Trophoblast cell (in vitro differentiated cells and primary cell): ENCODE data around the gene OSGEP.
A peak's percentile ranks its signal among the peaks of the same experiment; 100 is the strongest.

Source experiments
- DNase-seq, 2 donors: peaks; one replicate each; pipeline ENCODE4 v3.0.0-alpha.2; 2016
- H2AFZ ChIP-seq: 2 replicates; pipeline ENCODE4 v1.6.1; 2013; ENCODE audit warnings: low read length, moderate library complexity, mild to moderate bottlenecking; ENCODE audit not compliant: insufficient read depth, poor library complexity
- H2AK5ac ChIP-seq: 2 replicates; pipeline ENCODE4 v1.6.1; 2013; ENCODE audit warnings: mild to moderate bottlenecking, low read length
- H2BK120ac ChIP-seq: 2 replicates; pipeline ENCODE4 v1.6.1; 2013; ENCODE audit warnings: low read length, mild to moderate bottlenecking, moderate library complexity; ENCODE audit not compliant: insufficient read depth, poor library complexity
- H2BK12ac ChIP-seq: 2 replicates; pipeline ENCODE4 v1.6.1; 2013; ENCODE audit warnings: mild to moderate bottlenecking, low read length, moderate library complexity
- H2BK5ac ChIP-seq: 2 replicates; pipeline ENCODE4 v1.6.1; 2013; ENCODE audit warnings: low read length, low read depth, moderate library complexity, mild to moderate bottlenecking; ENCODE audit not compliant: poor library complexity
- H3K14ac ChIP-seq: 2 replicates; pipeline ENCODE4 v1.6.1; 2013; ENCODE audit warnings: mild to moderate bottlenecking, low read length
- H3K18ac ChIP-seq: 2 replicates; pipeline ENCODE4 v1.6.1; 2013; ENCODE audit warnings: mild to moderate bottlenecking, low read length
- H3K23ac ChIP-seq: 2 replicates; pipeline ENCODE4 v1.6.1; 2013; ENCODE audit warnings: low read length
- H3K27ac ChIP-seq: 2 replicates; pipeline ENCODE4 v1.5.1; 2013; ENCODE audit warnings: low read depth, mild to moderate bottlenecking, inconsistent platforms, low read length, moderate library complexity
- H3K27me3 ChIP-seq: 2 replicates; pipeline ENCODE4 v1.6.1; 2013; ENCODE audit warnings: inconsistent platforms, mild to moderate bottlenecking, low read length, moderate library complexity; ENCODE audit not compliant: insufficient read depth
- H3K36me3 ChIP-seq, 2 experiments: 1 replicate in 1 of 2; 2 replicates in 1 of 2; pipeline ENCODE4 v1.6.1; 2013; ENCODE audit warnings: low read length in 2 of 2, mild to moderate bottlenecking in 2 of 2, moderate library complexity in 1 of 2; ENCODE audit not compliant: insufficient read depth in 2 of 2, control insufficient read depth in 1 of 2
- H3K4ac ChIP-seq: 2 replicates; pipeline ENCODE4 v1.6.1; 2013; ENCODE audit warnings: low read depth, mild to moderate bottlenecking, low read length, moderate library complexity
- H3K4me1 ChIP-seq, 2 experiments: 1 replicate in 1 of 2; 2 replicates in 1 of 2; pipeline ENCODE4 v1.6.1; 2013; ENCODE audit warnings: low read length in 2 of 2, mild to moderate bottlenecking in 2 of 2, moderate library complexity in 1 of 2; ENCODE audit not compliant: insufficient read depth in 2 of 2, control insufficient read depth in 1 of 2
- H3K4me2 ChIP-seq: 2 replicates; pipeline ENCODE4 v1.6.1; 2013; ENCODE audit warnings: inconsistent platforms, mild to moderate bottlenecking, low read length, moderate library complexity
- H3K4me3 ChIP-seq: 2 replicates; pipeline ENCODE4 v1.5.1; 2013; ENCODE audit warnings: mild to moderate bottlenecking, low read depth, low read length, inconsistent platforms
- H3K79me1 ChIP-seq: one replicate; pipeline ENCODE4 v1.6.1; 2013; ENCODE audit warnings: low read length
- H3K79me2 ChIP-seq: 2 replicates; pipeline ENCODE4 v1.6.1; 2013; ENCODE audit warnings: low read length, mild to moderate bottlenecking; ENCODE audit not compliant: control insufficient read depth, insufficient read depth, poor library complexity
- H3K9ac ChIP-seq: 2 replicates; pipeline ENCODE4 v1.6.1; 2013; ENCODE audit warnings: mild to moderate bottlenecking, low read length
- H3K9me3 ChIP-seq: 2 replicates; pipeline ENCODE4 v1.6.1; 2013; ENCODE audit warnings: low read depth, mild to moderate bottlenecking, control low read depth, inconsistent platforms, low read length; ENCODE audit not compliant: insufficient read depth
- H4K12ac ChIP-seq: 2 replicates; pipeline ENCODE4 v1.6.1; 2013; ENCODE audit warnings: low read depth, mild to moderate bottlenecking, low read length, moderate library complexity
- H4K8ac ChIP-seq: 2 replicates; pipeline ENCODE4 v1.6.1; 2013; ENCODE audit warnings: low read depth, mild to moderate bottlenecking, low read length, moderate library complexity
- H4K91ac ChIP-seq: one replicate; pipeline ENCODE4 v1.6.1; 2013; ENCODE audit warnings: low read depth, mild to moderate bottlenecking, low read length, moderate library complexity
- WGBS: extraction: QIAGEN DNeasy Blood & Tissue Kit; methylation state at CpG from one replicate; pipeline ENCODE4 v1.1.7; 2013; ENCODE audit warnings: missing lambda C conversion rate; ENCODE audit not compliant: insufficient read length, insufficient coverage; ENCODE audit errors: extremely low coverage; 5-methylcytosine and 5-hydroxymethylcytosine counted together

OSGEP gene

GRCh38 chr14:20469890-20470602 is 15.4 kb upstream of the OSGEP start:
- H2BK120ac ChIP-seq: peak overlapping the region; percentile 53
- peak overlapping the region; percentile 87 for H3K18ac ChIP-seq
- peak overlapping the region; percentile 24 for H3K9ac ChIP-seq
- peak overlapping the region; percentile 81 for H3K4me2 ChIP-seq
- no peak overlapping the region for H3K23ac ChIP-seq
- peak; percentile 64 to 69 for DNase-seq
- no peaks in the 10 kb centered on the region for H3K27me3 ChIP-seq
- peak overlapping the region; percentile 45 for H4K91ac ChIP-seq
- peak overlapping the region; percentile 55 for H3K27ac ChIP-seq
- no peaks in the 10 kb centered on the region for H3K9me3 ChIP-seq
- H4K8ac ChIP-seq: peak overlapping the region; percentile 57
- peaks cover 10% of the 10 kb centered on the region for H3K79me1 ChIP-seq
- peak overlapping the region; percentile 54 for H4K12ac ChIP-seq
- peaks cover 2 to 8% of the 10 kb centered on the region in 2 experiments for H3K4me1 ChIP-seq
- peaks cover 9 to 15% of the 10 kb centered on the region in 2 experiments for H3K36me3 ChIP-seq
- peaks cover 2% of the 10 kb centered on the region for H3K79me2 ChIP-seq
- H2AFZ ChIP-seq: peak overlapping the region; percentile 46
- H2AK5ac ChIP-seq: peak overlapping the region; percentile 4
- H3K4ac ChIP-seq: peak overlapping the region; percentile 73
- no CpG with 5 or more reads among the region's 12 CpGs for WGBS
- H3K4me3 ChIP-seq: peak overlapping the region; percentile 85
- peak overlapping the region; percentile 14 for H3K14ac ChIP-seq
- no peak overlapping the region for H2BK12ac ChIP-seq
- H2BK5ac ChIP-seq: peak overlapping the region; percentile 65

GRCh38 chr14:20469242-20469889 is 14.8 kb upstream of the OSGEP start, which contains the start of gene PNP:
TSS of gene PNP (plus strand) at chr14:20469406. CDS start at chr14:20469525, 119 bp downstream.
- Histone ChIP-seq H3K27ac (peak within 1 kb of the TSS; percentile 46), H4K91ac (peak within 1 kb of the TSS; percentile 45), H3K23ac (no peak within 1 kb of the TSS), H3K4me2 (peak within 1 kb of the TSS; percentile 81), H3K9ac (peak within 1 kb of the TSS; percentile 32), H2BK5ac (peak within 1 kb of the TSS; percentile 65), H2AFZ (peak within 1 kb of the TSS; percentile 54), H3K14ac (peak within 1 kb of the TSS; percentile 14), H3K27me3 (no peaks in the 10 kb centered on the region), H3K4me1 (peaks cover 2 to 8% of the 10 kb centered on the region in 2 experiments), H3K18ac (peak within 1 kb of the TSS; percentile 87), H4K8ac (peak within 1 kb of the TSS; percentile 56), H2AK5ac (peak within 1 kb of the TSS; percentile 4), H3K36me3 (peaks cover 4 to 9% of the 10 kb centered on the region in 2 experiments), H4K12ac (peak within 1 kb of the TSS; percentile 54), H3K4ac (peak within 1 kb of the TSS; percentile 73), H2BK12ac (no peak within 1 kb of the TSS), H3K79me2 (peaks cover 2% of the 10 kb centered on the region), H2BK120ac (peak within 1 kb of the TSS; percentile 53), H3K79me1 (peaks cover 10% of the 10 kb centered on the region), H3K4me3 (peak within 1 kb of the TSS; percentile 85), H3K9me3 (no peaks in the 10 kb centered on the region)
- peak; percentile 72 to 85 for DNase-seq
- no CpG with 5 or more reads among the region's 40 CpGs for WGBS

- Histone ChIP-seq H3K4me2 (peak overlapping the region; percentile 81), H3K18ac (no peak overlapping the region), H3K27ac (no peak overlapping the region), H3K23ac (no peak overlapping the region), H3K4ac (no peak overlapping the region), H2AK5ac (no peak overlapping the region), H3K4me3 (no peak overlapping the region), H3K4me1 (peaks cover 2 to 8% of the 10 kb centered on the region in 2 experiments), H2BK5ac (no peak overlapping the region), H3K9ac (no peak overlapping the region), H3K36me3 (peaks cover 3 to 7% of the 10 kb centered on the region in 2 experiments), H4K12ac (no peak overlapping the region), H2BK12ac (no peak overlapping the region), H2AFZ (peak overlapping the region; percentile 54), H4K91ac (no peak overlapping the region), H3K79me2 (peaks cover 2% of the 10 kb centered on the region), H3K79me1 (peaks cover 10% of the 10 kb centered on the region), H3K14ac (no peak overlapping the region), H3K9me3 (no peaks in the 10 kb centered on the region), H4K8ac (peak overlapping the region; percentile 40), H2BK120ac (no peak overlapping the region), H3K27me3 (no peaks in the 10 kb centered on the region)
- no peak for DNase-seq
- WGBS: no CpG with 5 or more reads among the region's 16 CpGs
These were observed 14.2 kb upstream of the OSGEP start for GRCh38 chr14:20468764-20469241.

GRCh38 chr14:20461225-20462141 is 6.9 kb upstream of the OSGEP start, which contains the start of gene PIP4P1:
TSS of gene PIP4P1 (minus strand) at chr14:20461434. CDS start at chr14:20461325, 109 bp downstream.
- WGBS: no CpG with 5 or more reads among the region's 67 CpGs
- Histone ChIP-seq H3K14ac (peak within 1 kb of the TSS; percentile 97), H3K4me1 (peaks cover 4 to 10% of the 10 kb centered on the region in 2 experiments), H3K9ac (peak within 1 kb of the TSS; percentile 81), H3K79me1 (peaks cover 3% of the 10 kb centered on the region), H3K4me3 (peak within 1 kb of the TSS; percentile 95), H2BK120ac (peak within 1 kb of the TSS; percentile 54), H3K36me3 (peaks cover 21 to 27% of the 10 kb centered on the region in 2 experiments), H4K91ac (peak within 1 kb of the TSS; percentile 96), H2AK5ac (peak within 1 kb of the TSS; percentile 74), H3K18ac (peak within 1 kb of the TSS; percentile 91), H2BK12ac (peak within 1 kb of the TSS; percentile 23), H2BK5ac (peak within 1 kb of the TSS; percentile 78), H3K27me3 (no peaks in the 10 kb centered on the region), H3K23ac (no peak within 1 kb of the TSS), H3K79me2 (peaks cover 7% of the 10 kb centered on the region), H4K12ac (peak within 1 kb of the TSS; percentile 87), H3K27ac (peak within 1 kb of the TSS; percentile 79), H2AFZ (peak within 1 kb of the TSS; percentile 92), H4K8ac (peak within 1 kb of the TSS; percentile 97), H3K4ac (peak within 1 kb of the TSS; percentile 97), H3K4me2 (peak within 1 kb of the TSS; percentile 80), H3K9me3 (no peaks in the 10 kb centered on the region)
- peak; percentile 100 for DNase-seq
